Measurements from ENCODE around the gene COQ8B.

DNA sequence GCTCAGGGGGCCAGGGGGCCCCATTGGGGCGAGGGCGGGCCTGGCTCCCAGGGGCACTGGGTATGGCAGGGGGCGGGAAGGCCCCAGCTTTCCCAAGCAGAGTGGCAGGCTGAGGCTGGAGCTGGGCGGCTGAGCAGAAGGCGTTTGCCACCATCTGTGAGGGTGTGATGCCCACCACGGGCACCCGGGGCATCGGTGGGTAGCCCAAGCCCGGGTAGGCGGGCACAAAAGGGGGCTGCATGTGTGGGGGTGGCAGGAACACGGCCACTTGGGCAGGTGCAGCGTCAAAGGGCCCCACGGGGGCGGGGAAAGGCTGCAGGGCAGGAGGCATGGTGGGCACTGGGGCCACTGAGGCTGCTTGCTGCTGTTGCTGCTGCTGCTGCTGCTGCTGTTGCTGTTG lies 49.1 kb downstream of the COQ8B start:
- TF ChIP-seq POLR2A (IDR thresholded peaks at IDR 0.05), result no peak
- TF ChIP-seq, protein P1, sequence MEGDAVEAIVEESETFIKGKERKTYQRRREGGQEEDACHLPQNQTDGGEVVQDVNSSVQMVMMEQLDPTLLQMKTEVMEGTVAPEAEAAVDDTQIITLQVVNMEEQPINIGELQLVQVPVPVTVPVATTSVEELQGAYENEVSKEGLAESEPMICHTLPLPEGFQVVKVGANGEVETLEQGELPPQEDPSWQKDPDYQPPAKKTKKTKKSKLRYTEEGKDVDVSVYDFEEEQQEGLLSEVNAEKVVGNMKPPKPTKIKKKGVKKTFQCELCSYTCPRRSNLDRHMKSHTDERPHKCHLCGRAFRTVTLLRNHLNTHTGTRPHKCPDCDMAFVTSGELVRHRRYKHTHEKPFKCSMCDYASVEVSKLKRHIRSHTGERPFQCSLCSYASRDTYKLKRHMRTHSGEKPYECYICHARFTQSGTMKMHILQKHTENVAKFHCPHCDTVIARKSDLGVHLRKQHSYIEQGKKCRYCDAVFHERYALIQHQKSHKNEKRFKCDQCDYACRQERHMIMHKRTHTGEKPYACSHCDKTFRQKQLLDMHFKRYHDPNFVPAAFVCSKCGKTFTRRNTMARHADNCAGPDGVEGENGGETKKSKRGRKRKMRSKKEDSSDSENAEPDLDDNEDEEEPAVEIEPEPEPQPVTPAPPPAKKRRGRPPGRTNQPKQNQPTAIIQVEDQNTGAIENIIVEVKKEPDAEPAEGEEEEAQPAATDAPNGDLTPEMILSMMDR (IDR thresholded peaks at IDR 0.05), result no peak
